ENCODE data around the gene EDC3. TPM values are rescaled to one million over a fixed set of nuclear protein-coding genes. Genes with fewer than 3 reads are reported as not detected.
A peak's percentile ranks its signal among the peaks of the same experiment; 100 is the strongest.

EDC3 gene
- total RNA-seq, 4 donors from 2014 or later: 13.0 to 52.4 (median 23.5) TPM

GRCh38 chr15:74625693-74626092 is 70.1 kb downstream of the EDC3 start:
- H3K27ac ChIP-seq: no peak overlapping the region
- H3K27me3 ChIP-seq: no peaks in the 10 kb centered on the region
- WGBS: 88% methylated on average over 6 of the region's 6 CpGs
- peaks cover 100% of the 10 kb centered on the region for H3K36me3 ChIP-seq
- DNase-seq (ENCODE audit: low spot score in 2 of 2): peak in 1 of 2 donors; percentile 67
- H3K4me3 ChIP-seq: no peak overlapping the region
- peaks cover 10% of the 10 kb centered on the region for H3K4me1 ChIP-seq
- TF ChIP-seq CTCF (IDR thresholded peaks at IDR 0.05): no peak
- TF ChIP-seq POLR2A (IDR thresholded peaks at IDR 0.05): no peak
- no peaks in the 10 kb centered on the region for H3K9me3 ChIP-seq

GRCh38 chr15:74624020-74624602 is 71.7 kb downstream of the EDC3 start:
- no peaks in the 10 kb centered on the region for H3K9me3 ChIP-seq
- peaks cover 16% of the 10 kb centered on the region for H3K4me1 ChIP-seq
- TF ChIP-seq CTCF (IDR thresholded peaks at IDR 0.05): no peak
- TF ChIP-seq EP300 (IDR thresholded peaks at IDR 0.05): no peak
- no peak for TF ChIP-seq POLR2A (IDR thresholded peaks at IDR 0.05)
- no peak for TF ChIP-seq POLR2AphosphoS5 (IDR thresholded peaks at IDR 0.05)
- no peak overlapping the region for H3K4me3 ChIP-seq
- H3K27me3 ChIP-seq: no peaks in the 10 kb centered on the region
- WGBS: 69% methylated on average over 6 of the region's 7 CpGs
- H3K36me3 ChIP-seq: peaks cover 100% of the 10 kb centered on the region
- peak in 1 of 2 donors; percentile 63 for DNase-seq (ENCODE audit: low spot score in 2 of 2)
- no peak overlapping the region for H3K27ac ChIP-seq

- no peaks in the 10 kb centered on the region for H3K9me3 ChIP-seq
- TF ChIP-seq CTCF (IDR thresholded peaks at IDR 0.05): no peak
- no peak for TF ChIP-seq POLR2A (IDR thresholded peaks at IDR 0.05)
- TF ChIP-seq POLR2AphosphoS5 (IDR thresholded peaks at IDR 0.05): no peak
- TF ChIP-seq EP300 (IDR thresholded peaks at IDR 0.05): no peak
- H3K27me3 ChIP-seq: no peaks in the 10 kb centered on the region
- no peak overlapping the region for H3K27ac ChIP-seq
- peaks cover 90% of the 10 kb centered on the region for H3K36me3 ChIP-seq
- no peak overlapping the region for H3K4me3 ChIP-seq
- WGBS: 75% methylated on average over 3 of the region's 3 CpGs
- DNase-seq (ENCODE audit: low spot score in 2 of 2): no peak
- peaks cover 30% of the 10 kb centered on the region for H3K4me1 ChIP-seq
Observed at GRCh38 chr15:74622758-74623157, 73.1 kb downstream of the EDC3 start.

GRCh38 chr15:74621936-74622335 is 73.9 kb downstream of the EDC3 start:
- 91% methylated on average over 21 of the region's 21 CpGs for WGBS

GRCh38 chr15:74621546-74621920 is 74.3 kb downstream of the EDC3 start:
- Histone ChIP-seq H3K4me1 (peaks cover 42% of the 10 kb centered on the region), H3K27me3 (no peaks in the 10 kb centered on the region), H3K9me3 (no peaks in the 10 kb centered on the region), H3K36me3 (peaks cover 77% of the 10 kb centered on the region), H3K27ac (no peak overlapping the region), H3K4me3 (no peak overlapping the region)
- 72% methylated on average over 13 of the region's 16 CpGs for WGBS
- DNase-seq (ENCODE audit: low spot score in 2 of 2): no peak
- TF ChIP-seq CTCF (IDR thresholded peaks at IDR 0.05) (no peak), POLR2A (IDR thresholded peaks at IDR 0.05) (no peak), POLR2AphosphoS5 (IDR thresholded peaks at IDR 0.05) (no peak), EP300 (IDR thresholded peaks at IDR 0.05) (no peak)

More at GRCh38 chr15:74621936-74622335, 73.9 kb downstream of the EDC3 start:
- no peak for DNase-seq (ENCODE audit: low spot score in 2 of 2)
- H3K4me1 ChIP-seq: peaks cover 38% of the 10 kb centered on the region
- peaks cover 81% of the 10 kb centered on the region for H3K36me3 ChIP-seq
- H3K27ac ChIP-seq: no peak overlapping the region
- H3K9me3 ChIP-seq: no peaks in the 10 kb centered on the region
- TF ChIP-seq POLR2A (IDR thresholded peaks at IDR 0.05): no peak
- TF ChIP-seq POLR2AphosphoS5 (IDR thresholded peaks at IDR 0.05): no peak
- no peak for TF ChIP-seq CTCF (IDR thresholded peaks at IDR 0.05)
- no peak for TF ChIP-seq EP300 (IDR thresholded peaks at IDR 0.05)
- no peak overlapping the region for H3K4me3 ChIP-seq
- no peaks in the 10 kb centered on the region for H3K27me3 ChIP-seq
